ENCODE data around the gene PADI1.

DNA sequence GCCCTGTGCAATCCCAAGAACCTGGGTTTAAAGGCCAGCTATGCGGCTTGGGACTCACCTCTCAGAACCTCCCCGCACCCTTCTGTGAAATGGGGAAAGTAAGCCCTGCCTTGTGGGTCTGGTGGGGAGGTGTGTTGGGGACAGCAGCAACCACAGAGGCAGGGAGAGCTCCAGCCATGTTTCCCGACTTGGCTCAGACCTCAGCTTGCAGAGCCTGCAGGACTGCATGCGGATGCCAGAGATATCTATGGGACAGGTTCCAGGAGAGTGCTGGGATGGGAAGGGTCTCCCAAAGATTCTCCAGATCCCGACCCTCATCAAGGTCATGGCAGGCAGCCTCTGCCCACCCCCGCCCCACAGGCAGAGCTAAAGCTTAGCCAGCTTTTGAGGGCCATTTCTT is 20.2 kb downstream of the PADI1 start:
- TF ChIP-seq CTCF (IDR thresholded peaks at IDR 0.05), result no peak
- no peak for TF ChIP-seq POLR2A (IDR thresholded peaks at IDR 0.05)
